HCT116 (cell line): ENCODE measurements around the gene BCR. TPM values are rescaled to one million over a fixed set of nuclear protein-coding genes. Genes with fewer than 3 reads are reported as not detected.

Experiments used
- ATAC-seq: fragments of 200-7000 bp; cut with Tn5 transposase; 2 replicates; pipeline ENCODE4 v1.9.1; 2020; ENCODE audit warnings: mild to moderate bottlenecking, moderate library complexity
- BruUV-seq: library from RNA; stranded (reverse); fragments of 400-500 nt; replicated peaks from 2 replicates; lab custom pipeline; 2021; lab: Mats Ljungman, UMichigan
- CTCF ChIA-PET: fragments of 300-600 bp; sonication (Branson Sonifier 250); formaldehyde crosslinking; loops from one replicate; lab custom pipeline; 2021; ENCODE audit warnings: antibody characterized with exemption; lab: Charles Lee
- POLR2A ChIA-PET: fragments of 300-600, 350-600 bp; sonication (Branson Sonifier 250); formaldehyde crosslinking; loops from one replicate; lab custom pipeline; 2021; ENCODE audit warnings: antibody characterized with exemption; lab: Charles Lee
- RAD21 ChIA-PET, 2 experiments: fragments of 300-600 bp; sonication (Branson Sonifier 250); formaldehyde crosslinking; loops; one replicate each; lab custom pipeline; 2023; ENCODE audit warnings: low total read pairs in 2 of 2; ENCODE audit not compliant: uncharacterized antibody in 2 of 2, unreplicated experiment in 2 of 2, low non-redundant PET in 1 of 2; lab: Charles Lee
- DNase-seq: peaks from one replicate; pipeline ENCODE4 v3.0.0-alpha.2; 2010; ENCODE audit warnings: low read depth, low spot score
- H2AFZ ChIP-seq: fragments of 200-600 bp; shearing (Covaris generic), sonication (generic); 2 replicates; pipeline ENCODE4 v1.6.1; 2017; ENCODE audit warnings: low read depth, mixed run types, mixed read lengths, antibody characterized with exemption, low read length; ENCODE audit not compliant: poor library complexity, severe bottlenecking
- H3K27ac ChIP-seq: 2 replicates; pipeline ENCODE4 v1.5.1; 2012; ENCODE audit warnings: low read depth, low read length
- H3K27me3 ChIP-seq: fragments of 200-600 bp; sonication (generic); 2 replicates; pipeline ENCODE4 v1.6.1; 2016; ENCODE audit warnings: mixed run types, low read length, mixed read lengths; ENCODE audit not compliant: insufficient read depth
- H3K36me3 ChIP-seq, 2 experiments: fragments of 200-500 bp in 1 of 2; fragments of 200-600 bp in 1 of 2; sonication (Bioruptor generic) in 1 of 2; sonication (generic) in 1 of 2; 2 replicates each; pipeline versions ENCODE4 v1.5.1 to v1.6.1; 2014 to 2016; ENCODE audit warnings: low read length in 2 of 2, inconsistent platforms in 1 of 2, mixed read lengths in 1 of 2, mixed run types in 1 of 2; ENCODE audit not compliant: insufficient read depth in 2 of 2, control insufficient read depth in 1 of 2
- H3K4me1 ChIP-seq, 2 experiments: fragments of 200-600 bp in 1 of 2; sonication (generic) in 1 of 2; 2 replicates each; pipeline versions ENCODE4 v1.5.1 to v1.6.1; 2012 to 2017; ENCODE audit warnings: low read length in 2 of 2, inconsistent platforms in 1 of 2, mild to moderate bottlenecking in 1 of 2, mixed read lengths in 1 of 2, mixed run types in 1 of 2, moderate library complexity in 1 of 2; ENCODE audit not compliant: insufficient read depth in 2 of 2, control insufficient read depth in 1 of 2
- H3K4me2 ChIP-seq: fragments of 200-600 bp; sonication (generic); 2 replicates; pipeline ENCODE4 v1.6.1; 2017; ENCODE audit warnings: mixed run types, low read length, mixed read lengths
- H3K4me3 ChIP-seq, 2 experiments: fragments of 200-600 bp in 1 of 2; sonication (generic) in 1 of 2; replicated peaks in 1 of 2; 2 replicates each; pipeline ENCODE4 v1.5.1; 2011 to 2016; ENCODE audit warnings: low read length in 2 of 2, control low read depth in 1 of 2, low read depth in 1 of 2, mild to moderate bottlenecking in 1 of 2, mixed read lengths in 1 of 2, mixed run types in 1 of 2
- H3K79me2 ChIP-seq: fragments of 200-600 bp; sonication (generic); 2 replicates; pipeline ENCODE4 v1.6.1; 2017; ENCODE audit warnings: mild to moderate bottlenecking, mixed run types, low read length, moderate library complexity, mixed read lengths; ENCODE audit not compliant: insufficient read depth
- H3K9ac ChIP-seq: fragments of 200-600 bp; sonication (generic); 2 replicates; pipeline ENCODE4 v1.6.1; 2016; ENCODE audit warnings: low read length, mixed read lengths
- H3K9me2 ChIP-seq: fragments of 200-600 bp; sonication (generic), shearing (Covaris generic); 2 replicates; pipeline ENCODE4 v1.6.1; 2017; ENCODE audit warnings: mixed run types, mild to moderate bottlenecking, moderate library complexity; ENCODE audit not compliant: insufficient read depth
- H3K9me3 ChIP-seq, 2 experiments: fragments of 200-500 bp in 1 of 2; fragments of 200-600 bp in 1 of 2; sonication (Bioruptor generic) in 1 of 2; sonication (generic) in 1 of 2; 2 replicates each; pipeline ENCODE4 v1.6.1; 2014 to 2017; ENCODE audit warnings: low read length in 2 of 2, mixed read lengths in 2 of 2, inconsistent platforms in 1 of 2, low read depth in 1 of 2, mild to moderate bottlenecking in 1 of 2, mixed run types in 1 of 2, moderate library complexity in 1 of 2; ENCODE audit not compliant: control insufficient read depth in 1 of 2, insufficient read depth in 1 of 2
- H4K20me1 ChIP-seq: fragments of 200-600 bp; sonication (generic), shearing (Covaris generic); 2 replicates; pipeline ENCODE4 v1.6.1; 2017; ENCODE audit warnings: mixed run types, mild to moderate bottlenecking, moderate library complexity; ENCODE audit not compliant: insufficient read depth
- ATF3 ChIP-seq: IDR thresholded peaks from 2 replicates; pipeline ENCODE4 v1.6.1; 2012
- CEBPB ChIP-seq: IDR thresholded peaks from 2 replicates; pipeline ENCODE4 v1.6.1; 2012; ENCODE audit warnings: low read depth
- EGR1 ChIP-seq: IDR thresholded peaks from 2 replicates; pipeline ENCODE4 v1.6.1; 2012; ENCODE audit warnings: low read depth
- ELF1 ChIP-seq: IDR thresholded peaks from 2 replicates; pipeline ENCODE4 v1.6.1; 2012; ENCODE audit warnings: low read depth, borderline replicate concordance
- FOSL1 ChIP-seq: IDR thresholded peaks from 2 replicates; pipeline ENCODE4 v1.6.1; 2012; ENCODE audit warnings: low read depth
- POLR2A ChIP-seq: IDR thresholded peaks from 2 replicates; pipeline ENCODE4 v1.7.0; 2011; ENCODE audit warnings: borderline replicate concordance; ENCODE audit not compliant: insufficient read depth, insufficient read length; ENCODE audit errors: extremely low read depth
- POLR2AphosphoS5 ChIP-seq: IDR thresholded peaks from 2 replicates; pipeline ENCODE4 v1.6.1; 2011; ENCODE audit warnings: mild to moderate bottlenecking, low read depth, low read length, moderate library complexity
- REST ChIP-seq: IDR thresholded peaks from 2 replicates; pipeline ENCODE4 v1.6.1; 2012; ENCODE audit warnings: low read depth
- SP1 ChIP-seq: IDR thresholded peaks from 2 replicates; pipeline ENCODE4 v1.6.1; 2012; ENCODE audit warnings: low read depth
- YY1 ChIP-seq: IDR thresholded peaks from 2 replicates; pipeline ENCODE4 v1.6.1; 2011; ENCODE audit warnings: low read length, low read depth, moderate library complexity, mild to moderate bottlenecking; ENCODE audit not compliant: insufficient replicate concordance; ENCODE audit errors: extremely low read depth
- ZBTB33 ChIP-seq: IDR thresholded peaks from 2 replicates; pipeline ENCODE4 v1.6.1; 2011; ENCODE audit warnings: mild to moderate bottlenecking, low read length, moderate library complexity; ENCODE audit not compliant: insufficient replicate concordance; ENCODE audit errors: extremely low read depth
- ZFX ChIP-seq: fragments of 450-650 bp; IDR thresholded peaks from 2 replicates; pipeline ENCODE4 v1.6.1; 2017
- intact Hi-C: fragments of 100-400 bp; cut with micrococcal nuclease; formaldehyde crosslinking; loops from 2 replicates; pipeline ENCODE4 v1.10.0; 2022
- total RNA-seq: library from RNA; stranded (reverse); gene quantifications from one replicate; pipeline ENCODE4 v1.2.1, GENCODE V29; 2021; ENCODE audit not compliant: unreplicated experiment

Gene BCR
- total RNA-seq, 1 experiment from 2014 or later = 39.7 TPM

GRCh38 chr22:23359583-23360123 is 179.3 kb downstream of the BCR start:
- H3K4me1 ChIP-seq = no peaks in the 10 kb centered on the region; a peak in 1 of 4 replicates
- H2AFZ ChIP-seq = no peak overlapping the region
- H3K9ac ChIP-seq = no peak overlapping the region
- intact Hi-C loops = no loop called here
- H3K36me3 ChIP-seq = no peaks in the 10 kb centered on the region
- CTCF ChIA-PET = no interaction called here
- BruUV-seq = no TSS peak
- ATAC-seq (no peak), DNase-seq (no peak)
- no peaks in the 10 kb centered on the region for H3K79me2 ChIP-seq
- no peaks in the 10 kb centered on the region for H3K9me3 ChIP-seq
- H3K4me3 ChIP-seq = no peak overlapping the region
- TF ChIP-seq POLR2AphosphoS5 = no peak
- TF ChIP-seq ELF1 = no peak
- no peak for TF ChIP-seq ZBTB33
- no peak for TF ChIP-seq EGR1
- no peak for TF ChIP-seq FOSL1
- TF ChIP-seq REST = no peak
- no peak for TF ChIP-seq SP1
- no peak for TF ChIP-seq POLR2A
- no peak for TF ChIP-seq ZFX
- TF ChIP-seq ATF3 = no peak
- TF ChIP-seq CEBPB = no peak
- no peak for TF ChIP-seq YY1
- TF ChIP-seq, all 23 proteins: peak for 0
- Histone ChIP-seq H3K4me2 (no peak overlapping the region), H3K27me3 (peaks cover 3% of the 10 kb centered on the region; the same call in 1 of the 2 replicates), H4K20me1 (no peaks in the 10 kb centered on the region), H3K9me2 (no peaks in the 10 kb centered on the region), H3K27ac (no peak overlapping the region)
- POLR2A ChIA-PET = no interaction called here
- RAD21 ChIA-PET = no interaction called here
